Measurements from ENCODE around the gene WNT7B.

GRCh38 chr22:46025225-46025972 lies 48.4 kb upstream of the WNT7B start:
- TF ChIP-seq CTCF (IDR thresholded peaks at IDR 0.05): no peak
- TF ChIP-seq EZH2phosphoT487 (IDR thresholded peaks at IDR 0.05): no peak

Measured in neural progenitor cell (in vitro differentiated cells).